Right lobe of liver (tissue), 4 donors: ENCODE data around the gene CAT.

Source experiments
- POLR2A ChIP-seq: fragments of 450-650 bp; IDR thresholded peaks from one replicate; pipeline ENCODE4 v1.6.1; 2017; ENCODE audit warnings: antibody characterized with exemption, mild to moderate bottlenecking
- TF ChIP-seq, protein P1 (sequence below), 4 donors: fragments of 200-600 bp in 3 of 4; fragments of 450-650 bp in 1 of 4; IDR thresholded peaks; one replicate each; pipeline versions ENCODE4 v1.5.1 to v1.8.0; 2016 to 2022; ENCODE audit warnings: antibody characterized with exemption in 4 of 4, mild to moderate bottlenecking in 2 of 4
- donor health status: DM: no; HTN: no; CAD: no.
- donor health status: DM: no; HTN: no; CAD: no.
- donor health status: DM: no; HTN: yes; CAD: no.

- TF ChIP-seq POLR2A: no peak
- TF ChIP-seq, protein P1, sequence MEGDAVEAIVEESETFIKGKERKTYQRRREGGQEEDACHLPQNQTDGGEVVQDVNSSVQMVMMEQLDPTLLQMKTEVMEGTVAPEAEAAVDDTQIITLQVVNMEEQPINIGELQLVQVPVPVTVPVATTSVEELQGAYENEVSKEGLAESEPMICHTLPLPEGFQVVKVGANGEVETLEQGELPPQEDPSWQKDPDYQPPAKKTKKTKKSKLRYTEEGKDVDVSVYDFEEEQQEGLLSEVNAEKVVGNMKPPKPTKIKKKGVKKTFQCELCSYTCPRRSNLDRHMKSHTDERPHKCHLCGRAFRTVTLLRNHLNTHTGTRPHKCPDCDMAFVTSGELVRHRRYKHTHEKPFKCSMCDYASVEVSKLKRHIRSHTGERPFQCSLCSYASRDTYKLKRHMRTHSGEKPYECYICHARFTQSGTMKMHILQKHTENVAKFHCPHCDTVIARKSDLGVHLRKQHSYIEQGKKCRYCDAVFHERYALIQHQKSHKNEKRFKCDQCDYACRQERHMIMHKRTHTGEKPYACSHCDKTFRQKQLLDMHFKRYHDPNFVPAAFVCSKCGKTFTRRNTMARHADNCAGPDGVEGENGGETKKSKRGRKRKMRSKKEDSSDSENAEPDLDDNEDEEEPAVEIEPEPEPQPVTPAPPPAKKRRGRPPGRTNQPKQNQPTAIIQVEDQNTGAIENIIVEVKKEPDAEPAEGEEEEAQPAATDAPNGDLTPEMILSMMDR (IDR thresholded peaks at IDR 0.05): no peak
Observed at GRCh38 chr11:34487430-34487829, 48.7 kb downstream of the CAT start.
